ENCODE results near the gene MLF2.

- no peak for TF ChIP-seq CTCF (IDR thresholded peaks at IDR 0.05)
- TF ChIP-seq EZH2phosphoT487 (IDR thresholded peaks at IDR 0.05): no peak
- no peak for TF ChIP-seq EZH2 (IDR thresholded peaks at IDR 0.05)
Observed at GRCh38 chr12:6778217-6778573, 25.3 kb upstream of the MLF2 start.

All from neural progenitor cell (in vitro differentiated cells).